GM12878 (cell line): ENCODE results near the gene CENPS. TPM values are rescaled to one million over a fixed set of nuclear protein-coding genes. Genes with fewer than 3 reads are reported as not detected.

Experiments
- ATAC-seq: fragments of 200-7000 bp; cut with Tn5 transposase; 3 replicates; pipeline ENCODE4 v1.9.1; 2020; ENCODE audit warnings: mild to moderate bottlenecking, moderate library complexity
- BruUV-seq: library from RNA; stranded (reverse); fragments of 400-500 nt; replicated peaks from 2 replicates; lab custom pipeline; 2021; lab: Mats Ljungman, UMichigan
- CTCF ChIA-PET: fragments of 300-600 bp; sonication (Branson Sonifier 250); formaldehyde crosslinking; extraction: SDS; loops from one replicate; lab custom pipeline; 2021; ENCODE audit warnings: inconsistent platforms; lab: Yijun Ruan, JAX
- POLR2A ChIA-PET: fragments of 350-600 bp; formaldehyde crosslinking; extraction: SDS; loops from one replicate; lab custom pipeline; 2021; ENCODE audit warnings: inconsistent platforms; lab: Charles Lee
- RAD21 ChIA-PET: fragments of 300-600 bp; sonication (Branson Sonifier 250); formaldehyde crosslinking; loops from one replicate; lab custom pipeline; 2023; ENCODE audit warnings: antibody characterized with exemption; ENCODE audit not compliant: unreplicated experiment; lab: Charles Lee
- SMC1A ChIA-PET: fragments of 300-600 bp; sonication (Branson Sonifier 250); formaldehyde crosslinking; loops from one replicate; lab custom pipeline; 2023; ENCODE audit not compliant: unreplicated experiment, uncharacterized antibody; lab: Charles Lee
- DNase-seq: peaks from one replicate; pipeline ENCODE4 v3.0.0-alpha.2; 2011; ENCODE audit warnings: low read depth, low spot score
- FAIRE-seq: peaks from 3 replicates; lab custom pipeline; 2011; peaks lifted over from hg19 to GRCh38; lab: Jason Lieb, UNC
- H2AFZ ChIP-seq: 2 replicates; pipeline ENCODE4 v1.6.0; 2011; ENCODE audit warnings: low read depth, low read length, control low read depth; ENCODE audit not compliant: control insufficient read depth
- H3K27ac ChIP-seq: 2 replicates; pipeline ENCODE4 v1.5.1; 2011; ENCODE audit warnings: control low read depth; ENCODE audit not compliant: control insufficient read depth, insufficient read depth
- H3K27me3 ChIP-seq, 2 experiments: replicated peaks in 1 of 2; 2 replicates each; pipeline versions ENCODE4 v1.6.0 to v1.6.1; 2011; ENCODE audit warnings: low read length in 1 of 2; ENCODE audit not compliant: control insufficient read depth in 2 of 2, insufficient read depth in 2 of 2
- H3K36me3 ChIP-seq, 2 experiments: 2 replicates each; pipeline ENCODE4 v1.5.1; 2011; ENCODE audit warnings: low read length in 1 of 2; ENCODE audit not compliant: control insufficient read depth in 2 of 2, insufficient read depth in 2 of 2
- H3K4me1 ChIP-seq: 2 replicates; pipeline ENCODE4 v1.6.1; 2011; ENCODE audit warnings: mild to moderate bottlenecking, low read length, moderate library complexity, mixed read lengths; ENCODE audit not compliant: control insufficient read depth, insufficient read depth
- H3K4me2 ChIP-seq: 2 replicates; pipeline ENCODE4 v1.6.0; 2011; ENCODE audit warnings: control low read depth; ENCODE audit not compliant: control insufficient read depth, insufficient read depth
- H3K4me3 ChIP-seq: fragments of 200-600 bp; sonication (generic); 2 replicates; pipeline ENCODE4 v1.5.1; 2016
- H3K79me2 ChIP-seq: 2 replicates; pipeline ENCODE4 v1.6.0; 2011; ENCODE audit warnings: low read length; ENCODE audit not compliant: control insufficient read depth, insufficient read depth
- H3K9ac ChIP-seq: 2 replicates; pipeline ENCODE4 v1.8.0; 2011; ENCODE audit warnings: low read length, control low read depth, mixed read lengths; ENCODE audit not compliant: control insufficient read depth, insufficient read depth
- H3K9me3 ChIP-seq: replicated peaks from 3 replicates; pipeline ENCODE4 v1.5.1; 2011; ENCODE audit warnings: mild to moderate bottlenecking, low read length; ENCODE audit not compliant: control insufficient read depth, insufficient read depth
- H4K20me1 ChIP-seq: 2 replicates; pipeline ENCODE4 v1.6.0; 2011; ENCODE audit not compliant: control insufficient read depth, insufficient read depth
- CEBPB ChIP-seq, 2 experiments: fragments of 150-350 bp in 1 of 2; IDR thresholded peaks; 2 replicates each; pipeline ENCODE4 v1.6.1; 2012 to 2014; ENCODE audit warnings: low read depth in 2 of 2, low read length in 2 of 2, borderline replicate concordance in 1 of 2, inconsistent platforms in 1 of 2
- CREB1 ChIP-seq: IDR thresholded peaks from 2 replicates; pipeline ENCODE4 v1.6.1; 2012; ENCODE audit warnings: low read depth, mild to moderate bottlenecking, inconsistent platforms
- HDAC2 ChIP-seq: fragments of 200-600 bp; sonication (generic); IDR thresholded peaks from 2 replicates; pipeline ENCODE4 v1.6.1; 2017
- HDGF ChIP-seq: fragments of 450-650 bp; IDR thresholded peaks from 2 replicates; pipeline ENCODE4 v1.6.1; 2016; ENCODE audit warnings: antibody characterized with exemption
- IKZF1 ChIP-seq: fragments of 450-650 bp; conservative IDR thresholded peaks from 2 replicates; pipeline ENCODE4 v1.6.1; 2017; ENCODE audit warnings: antibody characterized with exemption, mild to moderate bottlenecking
- NFYA ChIP-seq: IDR thresholded peaks from 2 replicates; pipeline ENCODE4 v1.6.1; 2011; ENCODE audit warnings: low read depth, mild to moderate bottlenecking, low read length, improper control_type of control experiment, borderline replicate concordance
- PAX5 ChIP-seq: IDR thresholded peaks from 2 replicates; pipeline ENCODE4 v1.6.1; 2011; ENCODE audit warnings: low read depth, low read length, borderline replicate concordance
- PML ChIP-seq: IDR thresholded peaks from 2 replicates; pipeline ENCODE4 v1.6.1; 2012; ENCODE audit warnings: low read length, inconsistent platforms
- RCOR1 ChIP-seq: conservative IDR thresholded peaks from 2 replicates; pipeline ENCODE4 v1.6.1; 2012; ENCODE audit warnings: low read depth, low read length, improper control_type of control experiment
- SIN3A ChIP-seq: IDR thresholded peaks from 2 replicates; pipeline ENCODE4 v1.6.1; 2012; ENCODE audit warnings: low read depth, low read length, improper control_type of control experiment
- SUZ12 ChIP-seq: fragments of 200-600 bp; sonication (generic); IDR thresholded peaks from one replicate; pipeline ENCODE4 v1.6.1; 2018; ENCODE audit warnings: antibody characterized with exemption, mild to moderate bottlenecking; ENCODE audit not compliant: unreplicated experiment
- TARDBP ChIP-seq: IDR thresholded peaks from 2 replicates; pipeline ENCODE4 v1.6.1; 2016; ENCODE audit warnings: borderline replicate concordance
- ZSCAN29 ChIP-seq: fragments of 450-650 bp; IDR thresholded peaks from 2 replicates; pipeline ENCODE4 v1.6.1; 2017; ENCODE audit warnings: mild to moderate bottlenecking, moderate library complexity
- WGBS: methylation state at CpG from one replicate; pipeline ENCODE4 v1.1.6; 2016; ENCODE audit warnings: low lambda C conversion rate; ENCODE audit not compliant: insufficient replicate concordance, insufficient coverage; ENCODE audit errors: missing lambda C conversion rate; 5-methylcytosine and 5-hydroxymethylcytosine counted together
- in situ Hi-C: fragments of 300-500 bp; cut with MboI; formaldehyde crosslinking; loops from 9 replicates; pipeline ENCODE4 v1.14.3; 2018; ENCODE audit warnings: mixed read lengths
- intact Hi-C: fragments of 100-400 bp; cut with micrococcal nuclease; formaldehyde crosslinking; loops from one replicate; pipeline ENCODE4 v1.14.2; 2022; ENCODE audit not compliant: unreplicated experiment
- polyA plus RNA-seq, 11 experiments: library from polyadenylated mRNA; depleted of rRNA in 4 of 11; unstranded in 6 of 11; stranded (reverse) in 5 of 11; fragments of >200 nt; fragmentation: Nextera tagmentation in 4 of 11; fragmentation: Illumina TruSeq in 1 of 11; extraction: Ambion mirVana in 4 of 11; extraction: Trizol in 1 of 11; gene quantifications; 1 replicate in 1 of 11; 2 replicates in 10 of 11; pipeline versions ENCODE4 v1.2.1 to v1.2.3, GENCODE V29; 2011 to 2016; ENCODE audit warnings: inconsistent platforms in 2 of 11, missing spikeins in 2 of 11, low read depth in 1 of 11
- total RNA-seq, 4 experiments: library from RNA; depleted of rRNA in 3 of 4; stranded (reverse); fragments of >200 nt in 3 of 4; fragmentation: Illumina TruSeq in 1 of 4; extraction: Trizol in 1 of 4; gene quantifications; 2 replicates each; pipeline versions ENCODE4 v1.2.1 to v1.2.3, GENCODE V29; 2013 to 2021
- TF ChIP-seq, protein P1 (sequence below): fragments of 450-650 bp; IDR thresholded peaks from 2 replicates; pipeline ENCODE4 v1.6.1; 2018; ENCODE audit warnings: borderline replicate concordance, mild to moderate bottlenecking; ENCODE audit not compliant: partially characterized antibody
- TF ChIP-seq, protein P2 (sequence below): fragments of 450-650 bp; conservative IDR thresholded peaks from 2 replicates; pipeline ENCODE4 v1.6.1; 2017; ENCODE audit warnings: mild to moderate bottlenecking, moderate library complexity

CENPS gene
- total and polyA plus RNA-seq, 10 of the 15 experiments (the other 5 are each of a cell fraction or from before 2014, with no cell fraction given), result 9.4 to 51.7 (median 16.7) TPM

DNA sequence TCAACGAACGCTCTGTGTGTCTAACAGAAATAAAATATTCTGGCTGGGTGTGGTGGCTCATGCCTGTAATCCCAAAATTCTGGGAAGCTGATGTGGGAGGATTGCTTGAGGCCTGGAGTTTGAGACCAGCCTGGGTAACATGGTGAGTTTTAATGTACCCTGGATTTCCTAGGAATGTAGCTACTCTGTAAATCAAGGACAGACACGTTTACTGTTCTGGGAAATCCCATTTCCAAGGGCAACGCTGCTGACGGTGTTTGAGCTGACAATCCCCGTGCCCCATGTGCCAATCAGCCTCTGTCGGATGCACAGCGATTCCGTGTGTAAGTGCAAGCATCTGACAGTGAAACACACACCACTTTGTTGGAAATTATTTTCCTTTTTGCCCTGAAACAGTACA lies 27.6 kb downstream of the CENPS start:
- no peak for FAIRE-seq
- intact Hi-C loops, result no loop called here

More for the DNA sequence above, 27.6 kb downstream of the CENPS start:
- WGBS, result 91% methylated on average over 9 of the region's 9 CpGs
- TF ChIP-seq RCOR1, result no peak
- no peak for TF ChIP-seq CEBPB (IDR thresholded peaks at IDR 0.05; ENCODE audit: borderline replicate concordance in 1 of 2, low read depth in 2 of 2, low read length in 2 of 2)
- TF ChIP-seq, protein P1, sequence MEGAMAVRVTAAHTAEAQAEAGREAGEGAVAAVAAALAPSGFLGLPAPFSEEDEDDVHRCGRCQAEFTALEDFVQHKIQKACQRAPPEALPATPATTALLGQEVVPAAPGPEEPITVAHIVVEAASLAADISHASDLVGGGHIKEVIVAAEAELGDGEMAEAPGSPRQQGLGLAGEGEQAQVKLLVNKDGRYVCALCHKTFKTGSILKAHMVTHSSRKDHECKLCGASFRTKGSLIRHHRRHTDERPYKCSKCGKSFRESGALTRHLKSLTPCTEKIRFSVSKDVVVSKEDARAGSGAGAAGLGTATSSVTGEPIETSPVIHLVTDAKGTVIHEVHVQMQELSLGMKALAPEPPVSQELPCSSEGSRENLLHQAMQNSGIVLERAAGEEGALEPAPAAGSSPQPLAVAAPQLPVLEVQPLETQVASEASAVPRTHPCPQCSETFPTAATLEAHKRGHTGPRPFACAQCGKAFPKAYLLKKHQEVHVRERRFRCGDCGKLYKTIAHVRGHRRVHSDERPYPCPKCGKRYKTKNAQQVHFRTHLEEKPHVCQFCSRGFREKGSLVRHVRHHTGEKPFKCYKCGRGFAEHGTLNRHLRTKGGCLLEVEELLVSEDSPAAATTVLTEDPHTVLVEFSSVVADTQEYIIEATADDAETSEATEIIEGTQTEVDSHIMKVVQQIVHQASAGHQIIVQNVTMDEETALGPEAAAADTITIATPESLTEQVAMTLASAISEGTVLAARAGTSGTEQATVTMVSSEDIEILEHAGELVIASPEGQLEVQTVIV, result no peak
- no peak for TF ChIP-seq NFYA
- TF ChIP-seq ZSCAN29, result no peak
- no peak for TF ChIP-seq PAX5
- TF ChIP-seq SIN3A, result no peak
- TF ChIP-seq CREB1, result no peak
- TF ChIP-seq HDAC2, result no peak
- TF ChIP-seq TARDBP, result no peak
- TF ChIP-seq HDGF, result no peak
- no peak for TF ChIP-seq IKZF1
- TF ChIP-seq, protein P2, sequence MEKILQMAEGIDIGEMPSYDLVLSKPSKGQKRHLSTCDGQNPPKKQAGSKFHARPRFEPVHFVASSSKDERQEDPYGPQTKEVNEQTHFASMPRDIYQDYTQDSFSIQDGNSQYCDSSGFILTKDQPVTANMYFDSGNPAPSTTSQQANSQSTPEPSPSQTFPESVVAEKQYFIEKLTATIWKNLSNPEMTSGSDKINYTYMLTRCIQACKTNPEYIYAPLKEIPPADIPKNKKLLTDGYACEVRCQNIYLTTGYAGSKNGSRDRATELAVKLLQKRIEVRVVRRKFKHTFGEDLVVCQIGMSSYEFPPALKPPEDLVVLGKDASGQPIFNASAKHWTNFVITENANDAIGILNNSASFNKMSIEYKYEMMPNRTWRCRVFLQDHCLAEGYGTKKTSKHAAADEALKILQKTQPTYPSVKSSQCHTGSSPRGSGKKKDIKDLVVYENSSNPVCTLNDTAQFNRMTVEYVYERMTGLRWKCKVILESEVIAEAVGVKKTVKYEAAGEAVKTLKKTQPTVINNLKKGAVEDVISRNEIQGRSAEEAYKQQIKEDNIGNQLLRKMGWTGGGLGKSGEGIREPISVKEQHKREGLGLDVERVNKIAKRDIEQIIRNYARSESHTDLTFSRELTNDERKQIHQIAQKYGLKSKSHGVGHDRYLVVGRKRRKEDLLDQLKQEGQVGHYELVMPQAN, result no peak
- no peak for TF ChIP-seq SUZ12
- TF ChIP-seq PML, result no peak
- TF ChIP-seq, all 136 proteins: peak for 0
- H3K79me2 ChIP-seq, result no peaks in the 10 kb centered on the region
- no peaks in the 10 kb centered on the region for H3K27me3 ChIP-seq
- CTCF ChIA-PET, result interaction anchor here (1.4 to 2.2 kb wide), 2 partner anchors 24 to 36 kb away, joined by 6 to 8 read pairs; no protein-coding TSS in a partner anchor
- in situ Hi-C loops, result no loop called here
- H3K4me1 ChIP-seq, result no peaks in the 10 kb centered on the region; the same call in 1 of the 2 replicates
- ATAC-seq, result no peak
- no peaks in the 10 kb centered on the region for H4K20me1 ChIP-seq
- POLR2A ChIA-PET, result interaction anchor here (0.7 kb wide), 1 partner anchor 24 kb away, joined by 4 read pairs; no protein-coding TSS in a partner anchor
- TSS peak; percentile 37 for BruUV-seq
- H3K4me2 ChIP-seq, result no peak overlapping the region
- RAD21 ChIA-PET, result interaction anchor here (0.7 kb wide), 1 partner anchor 743 kb away, joined by 3 read pairs; no protein-coding TSS in a partner anchor
- no peak overlapping the region for H2AFZ ChIP-seq
- peaks cover 5% of the 10 kb centered on the region in 2 experiments; a peak in 3 of 4 replicates for H3K36me3 ChIP-seq
- H3K9me3 ChIP-seq, result no peaks in the 10 kb centered on the region; the same call in 2 of the 3 replicates
- no peak overlapping the region for H3K4me3 ChIP-seq
- H3K9ac ChIP-seq, result no peak overlapping the region
- SMC1A ChIA-PET, result interaction anchor here (1.5 kb wide), 2 partner anchors 23 to 36 kb away, joined by 3 to 6 read pairs; no protein-coding TSS in a partner anchor
- DNase-seq, result no peak
- H3K27ac ChIP-seq, result no peak overlapping the region
